Adipose tissue (tissue), 3 donors: ENCODE results near the gene ERMAP. TPM values are rescaled to one million over a fixed set of nuclear protein-coding genes. Genes with fewer than 3 reads are reported as not detected.
"Not testable (repeated sequence)": the region's sequence is repeated elsewhere in the genome, so short reads cannot be mapped to it uniquely, and the experiment has no call there.

Experiments
- H3K27ac ChIP-seq: one replicate; pipeline ENCODE4 v1.5.1; 2013; ENCODE audit warnings: low read depth, low read length
- WGBS, 3 donors: extraction: QIAGEN DNeasy Blood & Tissue Kit; methylation state at CpG; one replicate each; pipeline ENCODE4 v1.1.7; 2013; 5-methylcytosine and 5-hydroxymethylcytosine counted together
- polyA plus RNA-seq, 3 donors: library from polyadenylated mRNA; stranded (reverse); fragments of 200-250 nt; gene quantifications; one replicate each; pipeline ENCODE4 v1.2.3, GENCODE V29; 2013
- donor health status: healthy with polysubstance abuse.
- donor health status: Bipolar disorder and iron deficiency.
- donor health status: healthy.

The ERMAP gene
- polyA plus RNA-seq, 3 donors, result 3.5 to 7.8 (median 7.0) TPM

- H3K27ac ChIP-seq, result no peak overlapping the region
- 70 to 87% (median 78%) methylated on average over 8 of the region's 8 CpGs for WGBS, 3 donors
Observed at GRCh38 chr1:42801832-42802473, 15.0 kb upstream of the ERMAP start.

GRCh38 chr1:42806171-42806570 lies 10.8 kb upstream of the ERMAP start:
- no peak overlapping the region for H3K27ac ChIP-seq

- H3K27ac ChIP-seq, result no peak overlapping the region
Observed at GRCh38 chr1:42806593-42806992, 10.3 kb upstream of the ERMAP start.

GRCh38 chr1:42807056-42807668 lies 9.8 kb upstream of the ERMAP start:
- no peak overlapping the region for H3K27ac ChIP-seq

More at GRCh38 chr1:42806593-42806992, 10.3 kb upstream of the ERMAP start:
- 88 to 92% (median 89%) methylated on average over 5 of the region's 5 CpGs for WGBS, 3 donors

GRCh38 chr1:42814815-42815214 lies 2.1 kb upstream of the ERMAP start:
- 83 to 100% (median 100%) methylated on average over 1 to 3 of the region's 3 CpGs for WGBS, 3 donors
- not testable (repeated sequence) for H3K27ac ChIP-seq

GRCh38 chr1:42815941-42816584 lies 859 bp upstream of the ERMAP start:
- H3K27ac ChIP-seq, result no peak overlapping the region
- WGBS, 3 donors, result 25 to 43% (median 27%) methylated on average over 7 of the region's 7 CpGs

GRCh38 chr1:42817440-42817767 lies 482 bp downstream of the ERMAP start:
- 0 to 2% (median 0%) methylated on average over 13 of the region's 13 CpGs for WGBS, 3 donors

GRCh38 chr1:42817976-42818375 lies 1.1 kb downstream of the ERMAP start:
- WGBS, 3 donors, result 52 to 94% (median 91%) methylated on average over 3 of the region's 3 CpGs
- H3K27ac ChIP-seq, result no peak overlapping the region

More at GRCh38 chr1:42817440-42817767, 482 bp downstream of the ERMAP start:
- H3K27ac ChIP-seq, result no peak overlapping the region

GRCh38 chr1:42820813-42821212 lies 3.9 kb downstream of the ERMAP start:
- WGBS, 3 donors, result 71 to 78% (median 76%) methylated on average over 1 of the region's 1 CpG
- H3K27ac ChIP-seq, result no peak overlapping the region

- no peak overlapping the region for H3K27ac ChIP-seq
- 94 to 100% (median 96%) methylated on average over 2 of the region's 2 CpGs for WGBS, 3 donors
Observed at GRCh38 chr1:42821690-42822089, 4.8 kb downstream of the ERMAP start.

- H3K27ac ChIP-seq, result no peak overlapping the region
- 55 to 68% (median 57%) methylated on average over 2 of the region's 2 CpGs for WGBS, 3 donors
Observed at GRCh38 chr1:42822800-42823392, 6.0 kb downstream of the ERMAP start.

GRCh38 chr1:42824481-42825035 lies 7.6 kb downstream of the ERMAP start:
- 92 to 98% (median 95%) methylated on average over 4 of the region's 4 CpGs for WGBS, 3 donors
- no peak overlapping the region for H3K27ac ChIP-seq

- 75 to 82% (median 78%) methylated on average over 10 of the region's 10 CpGs for WGBS, 3 donors
- no peak overlapping the region for H3K27ac ChIP-seq
Observed at GRCh38 chr1:42825036-42825851, 8.3 kb downstream of the ERMAP start.

GRCh38 chr1:42830631-42831030 lies 13.7 kb downstream of the ERMAP start:
- 91 to 93% (median 93%) methylated on average over 17 of the region's 17 CpGs for WGBS, 3 donors
- no peak overlapping the region for H3K27ac ChIP-seq

- no peak overlapping the region for H3K27ac ChIP-seq
Observed at GRCh38 chr1:42831273-42831672, 14.4 kb downstream of the ERMAP start.

GRCh38 chr1:42832641-42833240 lies 15.8 kb downstream of the ERMAP start:
- 92 to 95% (median 95%) methylated on average over 3 of the region's 3 CpGs for WGBS, 3 donors
- no peak overlapping the region for H3K27ac ChIP-seq

GRCh38 chr1:42833981-42834380 lies 17.1 kb downstream of the ERMAP start:
- 63 to 92% (median 68%) methylated on average over 4 of the region's 4 CpGs for WGBS, 3 donors
- H3K27ac ChIP-seq, result no peak overlapping the region

GRCh38 chr1:42834803-42835202 lies 17.9 kb downstream of the ERMAP start:
- 83 to 89% (median 86%) methylated on average over 5 of the region's 5 CpGs for WGBS, 3 donors

More at GRCh38 chr1:42834803-42835202, 17.9 kb downstream of the ERMAP start:
- H3K27ac ChIP-seq, result no peak overlapping the region
